ENCODE data around the gene APOD. TPM values are rescaled to one million over a fixed set of nuclear protein-coding genes. Genes with fewer than 3 reads are reported as not detected.

APOD gene
- total RNA-seq, 2 donors from 2014 or later, result not detected

- Mint-ChIP-seq H3K27me3 (ENCODE audit: insufficient read depth) (no peaks in the 10 kb centered on the region), H3K4me1 (no peaks in the 10 kb centered on the region), H3K9me3 (no peaks in the 10 kb centered on the region), H3K36me3 (ENCODE audit: low read depth) (no peaks in the 10 kb centered on the region), H3K4me3 (no peak overlapping the region), H3K27ac (no peak overlapping the region)
- Histone ChIP-seq H3K9ac (ENCODE audit: extremely low read depth, low read length, poor library complexity, severe bottlenecking) (no peak overlapping the region), H3K27ac (ENCODE audit: low read depth, low read length) (no peak overlapping the region), H3K36me3 (ENCODE audit: control insufficient read depth, insufficient read depth, low read length) (no peaks in the 10 kb centered on the region), H3K4me3 (ENCODE audit: low read length) (no peak overlapping the region), H3K9me3 (ENCODE audit: control insufficient read depth, low read length) (no peaks in the 10 kb centered on the region), H3K4me1 (ENCODE audit: control insufficient read depth, insufficient read depth, low read length) (no peaks in the 10 kb centered on the region), H3K27me3 (ENCODE audit: control insufficient read depth, insufficient read depth, low read length, poor library complexity, severe bottlenecking) (no peaks in the 10 kb centered on the region)
- no peak for DNase-seq
- TF ChIP-seq CTCF (conservative IDR thresholded peaks at IDR 0.05), result no peak
- WGBS, 2 experiments (ENCODE audit: insufficient coverage in 1 of 2, insufficient read length in 1 of 2), result 84 to 91% methylated on average over 4 to 7 of the region's 7 CpGs
Measured at GRCh38 chr3:195565716-195566115, 18.0 kb downstream of the APOD start.

DNA sequence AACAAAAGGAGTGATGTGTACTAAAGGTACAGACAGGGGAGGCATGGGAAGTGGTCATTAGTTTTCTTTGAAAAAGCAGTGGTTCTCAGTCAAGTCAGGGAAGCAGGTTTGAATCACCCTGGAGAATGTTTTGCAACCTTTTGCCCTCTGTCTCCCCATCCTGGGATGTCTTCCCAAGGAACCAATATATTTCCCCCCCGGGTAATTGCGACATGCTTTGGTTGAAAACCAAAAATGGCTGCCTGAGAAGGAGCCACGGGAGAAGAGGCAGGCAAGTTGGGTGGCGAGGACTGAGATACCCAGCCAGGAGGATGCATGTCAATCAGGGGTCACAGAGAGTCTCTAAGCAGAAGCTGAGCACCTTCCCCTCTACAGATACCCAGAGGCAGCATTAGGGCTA, 20.4 kb downstream of the APOD start:
- no peaks in the 10 kb centered on the region for H3K4me1 Mint-ChIP-seq
- no peak overlapping the region for H3K27ac Mint-ChIP-seq
- no peaks in the 10 kb centered on the region for H3K27me3 Mint-ChIP-seq (ENCODE audit: insufficient read depth)
- H3K27me3 ChIP-seq (ENCODE audit: control insufficient read depth, insufficient read depth, low read length, poor library complexity, severe bottlenecking), result no peaks in the 10 kb centered on the region
- no peak overlapping the region for H3K4me3 Mint-ChIP-seq
- WGBS, 2 experiments (ENCODE audit: insufficient coverage in 1 of 2, insufficient read length in 1 of 2), result 89 to 98% methylated on average over 4 of the region's 4 CpGs
- H3K4me1 ChIP-seq (ENCODE audit: control insufficient read depth, insufficient read depth, low read length), result no peaks in the 10 kb centered on the region
- H3K9ac ChIP-seq (ENCODE audit: extremely low read depth, low read length, poor library complexity, severe bottlenecking), result no peak overlapping the region
- no peaks in the 10 kb centered on the region for H3K9me3 Mint-ChIP-seq
- H3K4me3 ChIP-seq (ENCODE audit: low read length), result no peak overlapping the region
- no peak overlapping the region for H3K27ac ChIP-seq (ENCODE audit: low read depth, low read length)
- H3K36me3 Mint-ChIP-seq (ENCODE audit: low read depth), result no peaks in the 10 kb centered on the region
- TF ChIP-seq CTCF (conservative IDR thresholded peaks at IDR 0.05), result no peak
- no peak for DNase-seq
- H3K36me3 ChIP-seq (ENCODE audit: control insufficient read depth, insufficient read depth, low read length), result no peaks in the 10 kb centered on the region
- H3K9me3 ChIP-seq (ENCODE audit: control insufficient read depth, low read length), result no peaks in the 10 kb centered on the region

DNA sequence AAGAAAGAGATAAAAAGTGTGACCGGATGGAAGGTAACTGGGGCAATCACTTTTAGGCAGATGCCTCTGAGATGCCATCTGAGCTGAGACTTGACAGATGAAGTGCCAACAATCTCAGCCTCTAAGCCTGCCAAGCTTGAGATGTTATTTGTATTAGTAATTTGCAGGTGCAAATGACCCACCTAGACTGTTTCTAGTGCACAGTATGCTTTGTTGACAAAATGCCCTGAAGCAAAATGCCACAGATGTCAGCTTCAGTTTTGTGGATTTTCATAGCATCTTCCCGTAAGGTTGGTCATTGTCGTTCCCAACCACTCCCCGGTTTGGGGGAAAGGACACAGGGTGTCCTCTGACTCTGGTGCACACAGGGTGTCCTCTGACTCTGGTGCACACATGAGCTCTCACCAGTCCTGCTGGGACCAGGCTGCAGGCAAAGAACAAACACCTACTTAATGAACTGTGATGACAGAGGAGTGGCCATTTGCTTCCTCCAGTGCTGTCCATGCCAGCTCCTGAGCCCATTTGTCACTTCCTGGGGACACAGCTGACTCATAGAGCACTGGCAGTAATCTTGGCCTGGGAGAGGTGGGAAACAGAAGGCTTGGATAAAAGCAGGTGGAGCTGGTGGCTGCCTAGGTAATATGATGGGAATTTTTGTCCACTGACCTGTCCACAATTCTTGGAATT, 23.9 kb downstream of the APOD start:
- Mint-ChIP-seq H3K9me3 (no peaks in the 10 kb centered on the region), H3K4me3 (no peak overlapping the region), H3K27ac (no peak overlapping the region), H3K27me3 (ENCODE audit: insufficient read depth) (peaks cover 11% of the 10 kb centered on the region), H3K36me3 (ENCODE audit: low read depth) (no peaks in the 10 kb centered on the region), H3K4me1 (no peaks in the 10 kb centered on the region)
- Histone ChIP-seq H3K9ac (ENCODE audit: extremely low read depth, low read length, poor library complexity, severe bottlenecking) (no peak overlapping the region), H3K27me3 (ENCODE audit: control insufficient read depth, insufficient read depth, low read length, poor library complexity, severe bottlenecking) (no peaks in the 10 kb centered on the region), H3K4me3 (ENCODE audit: low read length) (no peak overlapping the region), H3K9me3 (ENCODE audit: control insufficient read depth, low read length) (no peaks in the 10 kb centered on the region), H3K4me1 (ENCODE audit: control insufficient read depth, insufficient read depth, low read length) (no peaks in the 10 kb centered on the region), H3K27ac (ENCODE audit: low read depth, low read length) (no peak overlapping the region), H3K36me3 (ENCODE audit: control insufficient read depth, insufficient read depth, low read length) (no peaks in the 10 kb centered on the region)
- 87 to 93% methylated on average over 4 of the region's 4 CpGs for WGBS, 2 experiments (ENCODE audit: insufficient coverage in 1 of 2, insufficient read length in 1 of 2)
- no peak for DNase-seq
- TF ChIP-seq CTCF (conservative IDR thresholded peaks at IDR 0.05), result no peak
